Trophoblast cell (in vitro differentiated cells and primary cell): ENCODE data around the gene GDF9.

Experiments used
- DNase-seq, 2 donors: peaks; one replicate each; pipeline ENCODE4 v3.0.0-alpha.2; 2016
- H2AFZ ChIP-seq: 2 replicates; pipeline ENCODE4 v1.6.1; 2013; ENCODE audit warnings: low read length, moderate library complexity, mild to moderate bottlenecking; ENCODE audit not compliant: insufficient read depth, poor library complexity
- H2AK5ac ChIP-seq: 2 replicates; pipeline ENCODE4 v1.6.1; 2013; ENCODE audit warnings: mild to moderate bottlenecking, low read length
- H2BK120ac ChIP-seq: 2 replicates; pipeline ENCODE4 v1.6.1; 2013; ENCODE audit warnings: low read length, mild to moderate bottlenecking, moderate library complexity; ENCODE audit not compliant: insufficient read depth, poor library complexity
- H2BK12ac ChIP-seq: 2 replicates; pipeline ENCODE4 v1.6.1; 2013; ENCODE audit warnings: mild to moderate bottlenecking, low read length, moderate library complexity
- H2BK5ac ChIP-seq: 2 replicates; pipeline ENCODE4 v1.6.1; 2013; ENCODE audit warnings: low read length, low read depth, moderate library complexity, mild to moderate bottlenecking; ENCODE audit not compliant: poor library complexity
- H3K14ac ChIP-seq: 2 replicates; pipeline ENCODE4 v1.6.1; 2013; ENCODE audit warnings: mild to moderate bottlenecking, low read length
- H3K18ac ChIP-seq: 2 replicates; pipeline ENCODE4 v1.6.1; 2013; ENCODE audit warnings: mild to moderate bottlenecking, low read length
- H3K23ac ChIP-seq: 2 replicates; pipeline ENCODE4 v1.6.1; 2013; ENCODE audit warnings: low read length
- H3K27ac ChIP-seq: 2 replicates; pipeline ENCODE4 v1.5.1; 2013; ENCODE audit warnings: low read depth, mild to moderate bottlenecking, inconsistent platforms, low read length, moderate library complexity
- H3K27me3 ChIP-seq: 2 replicates; pipeline ENCODE4 v1.6.1; 2013; ENCODE audit warnings: inconsistent platforms, mild to moderate bottlenecking, low read length, moderate library complexity; ENCODE audit not compliant: insufficient read depth
- H3K36me3 ChIP-seq, 2 experiments: 1 replicate in 1 of 2; 2 replicates in 1 of 2; pipeline ENCODE4 v1.6.1; 2013; ENCODE audit warnings: low read length in 2 of 2, mild to moderate bottlenecking in 2 of 2, moderate library complexity in 1 of 2; ENCODE audit not compliant: insufficient read depth in 2 of 2, control insufficient read depth in 1 of 2
- H3K4ac ChIP-seq: 2 replicates; pipeline ENCODE4 v1.6.1; 2013; ENCODE audit warnings: low read depth, mild to moderate bottlenecking, low read length, moderate library complexity
- H3K4me1 ChIP-seq, 2 experiments: 1 replicate in 1 of 2; 2 replicates in 1 of 2; pipeline ENCODE4 v1.6.1; 2013; ENCODE audit warnings: low read length in 2 of 2, mild to moderate bottlenecking in 2 of 2, moderate library complexity in 1 of 2; ENCODE audit not compliant: insufficient read depth in 2 of 2, control insufficient read depth in 1 of 2
- H3K4me2 ChIP-seq: 2 replicates; pipeline ENCODE4 v1.6.1; 2013; ENCODE audit warnings: inconsistent platforms, mild to moderate bottlenecking, low read length, moderate library complexity
- H3K4me3 ChIP-seq: 2 replicates; pipeline ENCODE4 v1.5.1; 2013; ENCODE audit warnings: mild to moderate bottlenecking, low read depth, low read length, inconsistent platforms
- H3K79me1 ChIP-seq: one replicate; pipeline ENCODE4 v1.6.1; 2013; ENCODE audit warnings: low read length
- H3K79me2 ChIP-seq: 2 replicates; pipeline ENCODE4 v1.6.1; 2013; ENCODE audit warnings: low read length, mild to moderate bottlenecking; ENCODE audit not compliant: control insufficient read depth, insufficient read depth, poor library complexity
- H3K9ac ChIP-seq: 2 replicates; pipeline ENCODE4 v1.6.1; 2013; ENCODE audit warnings: mild to moderate bottlenecking, low read length
- H3K9me3 ChIP-seq: 2 replicates; pipeline ENCODE4 v1.6.1; 2013; ENCODE audit warnings: low read depth, mild to moderate bottlenecking, control low read depth, inconsistent platforms, low read length; ENCODE audit not compliant: insufficient read depth
- H4K12ac ChIP-seq: 2 replicates; pipeline ENCODE4 v1.6.1; 2013; ENCODE audit warnings: low read depth, mild to moderate bottlenecking, low read length, moderate library complexity
- H4K8ac ChIP-seq: 2 replicates; pipeline ENCODE4 v1.6.1; 2013; ENCODE audit warnings: low read depth, mild to moderate bottlenecking, low read length, moderate library complexity
- H4K91ac ChIP-seq: one replicate; pipeline ENCODE4 v1.6.1; 2013; ENCODE audit warnings: low read depth, mild to moderate bottlenecking, low read length, moderate library complexity
- WGBS: extraction: QIAGEN DNeasy Blood & Tissue Kit; methylation state at CpG from one replicate; pipeline ENCODE4 v1.1.7; 2013; ENCODE audit warnings: missing lambda C conversion rate; ENCODE audit not compliant: insufficient read length, insufficient coverage; ENCODE audit errors: extremely low coverage; 5-methylcytosine and 5-hydroxymethylcytosine counted together

The GDF9 gene

DNA sequence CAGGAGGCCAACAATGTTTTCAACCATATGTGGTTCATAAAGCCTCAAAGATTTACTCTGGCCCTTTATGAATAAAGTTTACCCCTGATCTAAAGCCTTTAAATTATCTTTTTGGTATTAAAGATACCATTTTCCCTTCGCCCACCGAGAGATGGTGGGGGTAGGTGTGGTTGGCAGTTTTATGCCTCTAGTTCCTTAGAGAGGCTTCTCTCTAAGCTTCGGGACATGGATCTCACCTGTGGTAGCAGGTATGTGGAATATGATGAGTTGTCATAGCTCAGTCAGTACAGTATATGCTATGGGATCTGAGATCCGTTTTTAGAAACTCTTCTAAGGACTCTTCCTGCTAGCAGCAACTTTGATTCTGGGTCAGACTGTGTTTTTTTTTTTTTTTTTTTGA, 2.5 kb upstream of the GDF9 start:
- Histone ChIP-seq H4K91ac (no peak overlapping the region), H3K4me3 (no peak overlapping the region), H3K14ac (no peak overlapping the region), H3K4me2 (no peak overlapping the region), H3K9me3 (no peaks in the 10 kb centered on the region), H3K18ac (no peak overlapping the region), H3K9ac (no peak overlapping the region), H3K79me1 (peaks cover 12% of the 10 kb centered on the region), H2BK120ac (no peak overlapping the region), H3K27ac (no peak overlapping the region), H2AK5ac (no peak overlapping the region), H3K4ac (no peak overlapping the region), H2BK12ac (no peak overlapping the region), H2AFZ (no peak overlapping the region), H2BK5ac (no peak overlapping the region), H3K36me3 (peaks cover 7 to 24% of the 10 kb centered on the region in 2 experiments), H4K12ac (no peak overlapping the region), H3K79me2 (peaks cover 6% of the 10 kb centered on the region), H4K8ac (no peak overlapping the region), H3K4me1 (peaks cover 5 to 12% of the 10 kb centered on the region in 2 experiments), H3K23ac (no peak overlapping the region), H3K27me3 (no peaks in the 10 kb centered on the region)
- no peak for DNase-seq
- WGBS, result no CpG with 5 or more reads among the region's 4 CpGs

DNA sequence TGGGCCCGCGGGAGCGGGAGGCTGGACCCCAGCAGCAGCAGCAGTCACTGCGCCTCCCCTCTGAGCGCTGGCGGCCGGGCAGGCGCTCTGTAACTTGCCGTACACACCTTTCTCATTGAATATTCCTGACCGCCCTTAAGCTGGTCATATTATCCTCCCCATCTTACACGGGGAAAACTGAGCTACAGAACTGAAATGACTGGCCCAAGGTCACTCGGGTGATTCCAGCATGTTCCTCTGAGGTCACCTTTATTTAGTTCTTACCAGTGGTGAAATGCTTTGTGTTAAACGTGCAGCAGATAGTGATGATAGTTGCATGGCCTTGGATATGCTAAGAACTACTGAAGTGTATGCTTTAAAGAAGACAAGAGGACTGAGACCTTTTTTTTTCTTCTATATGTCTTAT, 780 bp upstream of the GDF9 start:
- Histone ChIP-seq H3K4ac (peak overlapping the region; percentile 93), H3K27me3 (no peaks in the 10 kb centered on the region), H3K18ac (peak overlapping the region; percentile 81), H2BK12ac (peak overlapping the region; percentile 41), H4K12ac (peak overlapping the region; percentile 84), H3K23ac (no peak overlapping the region), H3K9ac (peak overlapping the region; percentile 91), H3K79me2 (peaks cover 6% of the 10 kb centered on the region), H3K4me2 (peak overlapping the region; percentile 74), H2BK120ac (peak overlapping the region; percentile 37), H3K14ac (peak overlapping the region; percentile 50), H3K9me3 (no peaks in the 10 kb centered on the region), H3K4me1 (peaks cover 5 to 12% of the 10 kb centered on the region in 2 experiments), H3K36me3 (peaks cover 7 to 17% of the 10 kb centered on the region in 2 experiments), H3K79me1 (peaks cover 12% of the 10 kb centered on the region), H4K91ac (peak overlapping the region; percentile 23), H2BK5ac (peak overlapping the region; percentile 8), H2AK5ac (peak overlapping the region; percentile 88), H4K8ac (peak overlapping the region; percentile 70), H3K27ac (peak overlapping the region; percentile 34), H2AFZ (peak overlapping the region; percentile 68), H3K4me3 (peak overlapping the region; percentile 84)
- no peak for DNase-seq
- WGBS, result no CpG with 5 or more reads among the region's 13 CpGs

DNA sequence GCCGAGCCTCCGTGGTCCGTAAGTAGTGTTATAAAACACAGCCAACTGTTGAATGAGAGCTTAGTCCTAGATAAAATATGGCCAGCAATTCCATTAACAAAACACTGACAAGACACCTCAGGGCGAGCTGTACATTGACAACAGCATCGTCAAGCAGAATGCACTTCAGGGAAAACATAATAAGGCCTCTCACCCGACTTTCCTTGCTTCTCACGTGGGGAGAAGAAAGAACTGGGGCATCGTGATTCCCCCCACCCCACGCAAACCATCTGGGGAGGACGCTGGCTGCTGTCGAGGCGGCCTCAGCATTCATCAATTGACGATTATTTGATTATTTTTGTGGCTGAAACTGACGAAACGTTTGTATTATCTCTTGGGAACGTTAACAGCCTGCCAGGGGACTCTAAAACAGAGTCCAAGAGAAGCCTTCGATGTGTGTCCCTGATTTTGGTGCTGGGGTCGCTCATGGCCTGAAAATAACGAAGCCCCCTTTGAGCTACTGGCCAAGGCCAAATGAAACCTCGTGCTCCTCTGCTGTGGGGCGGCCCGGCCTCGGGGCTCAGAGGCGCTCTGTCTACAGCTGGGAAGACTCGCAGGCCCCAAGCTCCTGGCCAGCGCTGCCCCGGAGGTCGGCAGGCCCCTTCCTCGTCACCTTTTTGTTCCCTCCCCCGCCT, 464 bp downstream of the GDF9 start:
- no peaks in the 10 kb centered on the region for H3K9me3 ChIP-seq
- peak overlapping the region; percentile 34 for H3K18ac ChIP-seq
- H3K27ac ChIP-seq, result peak overlapping the region; percentile 86
- H2AFZ ChIP-seq, result peak overlapping the region; percentile 58
- no peak for DNase-seq
- H3K4me2 ChIP-seq, result peak overlapping the region; percentile 60
- peak overlapping the region; percentile 78 for H3K9ac ChIP-seq
- H3K4me3 ChIP-seq, result no peak overlapping the region
- H4K12ac ChIP-seq, result peak overlapping the region; percentile 73
- peaks cover 5 to 12% of the 10 kb centered on the region in 2 experiments for H3K4me1 ChIP-seq
- peaks cover 4 to 10% of the 10 kb centered on the region in 2 experiments for H3K36me3 ChIP-seq
- H3K27me3 ChIP-seq, result no peaks in the 10 kb centered on the region
- peak overlapping the region; percentile 79 for H3K14ac ChIP-seq
- peak overlapping the region; percentile 90 for H4K8ac ChIP-seq
- no CpG with 5 or more reads among the region's 30 CpGs for WGBS
- peak overlapping the region; percentile 18 for H3K4ac ChIP-seq
- H2AK5ac ChIP-seq, result no peak overlapping the region
- H2BK12ac ChIP-seq, result no peak overlapping the region
- peaks cover 12% of the 10 kb centered on the region for H3K79me1 ChIP-seq
- peak overlapping the region; percentile 25 for H2BK120ac ChIP-seq
- H2BK5ac ChIP-seq, result peak overlapping the region; percentile 69
- H4K91ac ChIP-seq, result peak overlapping the region; percentile 80
- no peak overlapping the region for H3K23ac ChIP-seq
- peaks cover 6% of the 10 kb centered on the region for H3K79me2 ChIP-seq

DNA sequence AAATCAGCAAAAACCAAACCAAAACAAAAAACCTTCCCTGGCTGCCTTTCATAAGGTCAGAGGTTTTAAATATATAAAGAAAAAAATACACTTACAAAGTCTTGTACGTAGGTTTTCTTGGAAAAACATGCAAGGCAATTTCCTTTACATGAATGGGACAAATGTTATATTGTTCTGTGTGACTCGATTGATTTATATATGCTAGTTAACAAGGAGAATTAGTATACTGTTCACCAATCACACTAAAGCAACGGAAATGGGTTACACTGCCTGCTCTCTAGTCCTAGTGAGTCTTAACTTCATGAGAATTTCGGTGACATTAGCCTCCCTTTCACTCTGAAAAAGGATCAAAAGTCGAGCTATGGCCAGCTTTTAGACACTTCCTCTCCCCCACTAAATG, 5.5 kb downstream of the GDF9 start:
- Histone ChIP-seq H3K14ac (no peak overlapping the region), H3K36me3 (no peaks in the 10 kb centered on the region), H3K79me2 (no peaks in the 10 kb centered on the region), H4K91ac (no peak overlapping the region), H2BK12ac (no peak overlapping the region), H3K4me3 (no peak overlapping the region), H3K4me2 (no peak overlapping the region), H3K4me1 (peaks cover 1 to 4% of the 10 kb centered on the region in 2 experiments), H3K9ac (no peak overlapping the region), H4K12ac (no peak overlapping the region), H2BK120ac (no peak overlapping the region), H3K4ac (no peak overlapping the region), H3K79me1 (peaks cover under 1% of the 10 kb centered on the region), H3K18ac (no peak overlapping the region), H2BK5ac (no peak overlapping the region), H2AK5ac (no peak overlapping the region), H3K23ac (no peak overlapping the region), H4K8ac (no peak overlapping the region), H2AFZ (no peak overlapping the region), H3K27me3 (no peaks in the 10 kb centered on the region), H3K9me3 (no peaks in the 10 kb centered on the region), H3K27ac (no peak overlapping the region)
- no peak for DNase-seq
- WGBS, result no CpG with 5 or more reads among the region's 5 CpGs
